GM12891 (cell line): ENCODE data around the gene ETNK1.
A peak's percentile ranks its signal among the peaks of the same experiment; 100 is the strongest.

Experiments
- DNase-seq: peaks from one replicate; pipeline ENCODE4 v3.0.0; 2011; ENCODE audit warnings: low spot score; ENCODE audit not compliant: insufficient read length
- FAIRE-seq: peaks from 2 replicates; lab custom pipeline; 2011; peaks lifted over from hg19 to GRCh38; lab: Jason Lieb, UNC
- PAX5 ChIP-seq: IDR thresholded peaks from 2 replicates; pipeline ENCODE4 v1.6.1; 2011; ENCODE audit warnings: low read length, moderate library complexity, mild to moderate bottlenecking; ENCODE audit not compliant: insufficient read depth, severe bottlenecking
- POLR2A ChIP-seq: IDR thresholded peaks from 2 replicates; pipeline ENCODE4 v1.6.1; 2011; ENCODE audit warnings: low read depth, low read length, control low read depth
- POLR2AphosphoS5 ChIP-seq: IDR thresholded peaks from 2 replicates; pipeline ENCODE4 v1.6.1; 2011; ENCODE audit warnings: low read depth, low read length, control low read depth
- POU2F2 ChIP-seq: IDR thresholded peaks from 2 replicates; pipeline ENCODE4 v1.6.1; 2011; ENCODE audit warnings: low read depth, mild to moderate bottlenecking, control low read depth, low read length, moderate library complexity
- SPI1 ChIP-seq: IDR thresholded peaks from 2 replicates; pipeline ENCODE4 v1.6.1; 2011; ENCODE audit warnings: low read depth, low read length, control low read depth
- TAF1 ChIP-seq: IDR thresholded peaks from 2 replicates; pipeline ENCODE4 v1.6.1; 2011; ENCODE audit warnings: low read depth, low read length, control low read depth

The ETNK1 gene

GRCh38 chr12:22702690-22703089 is 77.7 kb downstream of the ETNK1 start:
- no peak for DNase-seq
- TF ChIP-seq SPI1 (no peak), POLR2A (no peak), TAF1 (no peak), POU2F2 (no peak), POLR2AphosphoS5 (no peak), PAX5 (no peak)
- no peak for FAIRE-seq

DNA sequence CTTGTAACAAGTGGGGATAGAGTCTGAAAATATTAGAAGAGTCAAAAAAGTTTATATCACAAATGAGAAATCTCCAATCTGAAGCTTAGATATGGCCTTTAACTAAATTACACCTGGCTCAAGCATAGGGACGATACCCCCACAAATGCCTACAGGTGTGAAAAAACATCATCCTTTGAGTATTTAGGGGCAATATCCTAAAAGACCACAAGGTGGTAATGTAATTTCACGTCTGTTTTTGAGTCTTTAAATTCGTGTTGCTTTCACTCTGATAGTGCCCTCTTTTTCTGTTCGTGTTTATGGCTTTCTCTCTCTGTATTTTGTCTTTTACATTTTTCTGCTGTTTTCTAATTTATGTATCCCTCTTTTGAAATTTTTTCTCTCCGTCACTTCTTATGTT is 84.3 kb downstream of the ETNK1 start:
- no peak for TF ChIP-seq SPI1
- DNase-seq (peak; percentile 29), FAIRE-seq (peak; percentile 31)

GRCh38 chr12:22712083-22712482 is 87.1 kb downstream of the ETNK1 start:
- FAIRE-seq (no peak), DNase-seq (no peak)
- no peak for TF ChIP-seq TAF1
- TF ChIP-seq SPI1: no peak
- TF ChIP-seq POLR2A: no peak
- no peak for TF ChIP-seq POU2F2
- TF ChIP-seq POLR2AphosphoS5: no peak
- TF ChIP-seq PAX5: no peak

DNA sequence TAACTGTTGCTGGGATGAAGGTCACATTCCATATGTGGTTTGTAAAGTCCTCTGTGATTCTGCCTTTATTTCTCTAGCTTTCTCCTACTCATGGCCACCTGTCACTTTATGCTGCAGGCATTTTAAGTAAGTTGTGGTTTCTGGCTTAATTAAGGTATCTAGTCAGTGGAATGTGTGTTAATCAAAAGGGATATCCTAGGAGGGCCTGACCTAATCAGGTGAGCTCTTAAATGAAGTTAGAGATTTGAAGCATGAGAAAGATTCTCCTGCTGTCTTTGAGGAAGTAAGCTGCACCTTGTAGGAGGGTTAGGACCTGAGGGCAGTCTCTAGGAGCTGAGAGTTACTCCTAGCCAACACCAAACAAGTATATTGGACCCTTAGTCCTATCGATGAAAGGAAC is 90.3 kb downstream of the ETNK1 start:
- TF ChIP-seq POLR2A (no peak), POU2F2 (no peak), PAX5 (no peak), TAF1 (no peak), SPI1 (no peak), POLR2AphosphoS5 (no peak)
- FAIRE-seq: no peak
- no peak for DNase-seq

- FAIRE-seq (no peak), DNase-seq (no peak)
- no peak for TF ChIP-seq SPI1
- no peak for TF ChIP-seq POU2F2
- no peak for TF ChIP-seq PAX5
- TF ChIP-seq POLR2A: no peak
- TF ChIP-seq TAF1: no peak
- no peak for TF ChIP-seq POLR2AphosphoS5
Measured at GRCh38 chr12:22719745-22720144, 94.8 kb downstream of the ETNK1 start.

GRCh38 chr12:22722081-22722480 is 97.1 kb downstream of the ETNK1 start:
- TF ChIP-seq POU2F2: no peak
- TF ChIP-seq SPI1: no peak
- no peak for TF ChIP-seq POLR2AphosphoS5
- no peak for TF ChIP-seq TAF1
- TF ChIP-seq PAX5: no peak
- TF ChIP-seq POLR2A: no peak
- DNase-seq (no peak), FAIRE-seq (no peak)

GRCh38 chr12:22722779-22723178 is 97.8 kb downstream of the ETNK1 start:
- DNase-seq: no peak
- no peak for FAIRE-seq
- TF ChIP-seq PAX5: no peak
- TF ChIP-seq TAF1: no peak
- TF ChIP-seq POLR2A: no peak
- no peak for TF ChIP-seq POLR2AphosphoS5
- TF ChIP-seq POU2F2: no peak
- TF ChIP-seq SPI1: no peak

DNA sequence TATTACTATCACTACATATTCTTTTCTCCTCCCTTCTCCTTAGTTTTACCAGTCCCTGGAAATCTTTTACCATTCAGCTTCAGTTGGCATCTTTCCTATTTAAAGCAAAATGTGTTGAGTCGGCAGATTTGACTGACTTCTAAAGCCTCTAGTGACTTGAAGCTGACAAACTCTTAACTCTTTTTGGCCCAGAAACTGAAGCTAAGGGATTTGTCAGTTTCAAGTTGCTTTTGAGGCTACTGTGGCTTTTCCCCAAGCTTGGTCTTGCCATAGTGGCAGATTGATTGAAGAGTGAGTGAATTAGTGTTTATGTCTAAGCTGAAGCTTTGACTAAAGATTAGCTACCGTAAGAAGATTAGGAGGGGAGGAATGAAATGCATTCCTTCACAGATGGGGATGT is 104.0 kb downstream of the ETNK1 start:
- FAIRE-seq: no peak
- DNase-seq: no peak
- TF ChIP-seq POLR2A (no peak), PAX5 (no peak), TAF1 (no peak), POLR2AphosphoS5 (no peak), SPI1 (no peak), POU2F2 (no peak)

GRCh38 chr12:22729431-22729956 is 104.5 kb downstream of the ETNK1 start:
- DNase-seq (no peak), FAIRE-seq (no peak)
- TF ChIP-seq TAF1 (no peak), PAX5 (no peak), POLR2A (no peak), POLR2AphosphoS5 (no peak), SPI1 (no peak), POU2F2 (no peak)

DNA sequence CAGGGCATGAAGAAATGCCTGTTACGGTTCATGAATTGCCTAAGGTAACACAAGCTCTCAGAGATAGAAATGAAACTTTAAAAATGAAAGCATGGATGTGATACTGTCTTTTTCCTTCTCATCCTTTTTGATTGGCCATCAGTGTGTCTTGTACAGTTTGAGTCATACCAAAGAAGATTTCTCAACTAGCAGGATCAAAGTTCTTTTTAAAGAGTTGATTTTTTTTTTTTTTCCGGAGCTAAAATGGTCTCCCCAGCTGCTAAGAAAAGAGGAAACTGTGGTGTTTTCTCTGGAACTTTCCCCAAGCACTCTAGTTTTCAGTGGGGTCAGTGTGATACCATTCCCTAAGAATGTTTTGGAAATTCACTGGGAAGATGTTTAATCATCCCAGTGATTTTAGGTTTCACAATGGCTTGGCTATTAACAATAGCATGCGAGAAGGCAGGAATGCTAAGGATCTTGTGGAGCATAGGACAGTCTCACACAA is 105.0 kb downstream of the ETNK1 start:
- no peak for FAIRE-seq
- DNase-seq: no peak
- TF ChIP-seq POU2F2 (no peak), POLR2A (no peak), PAX5 (no peak), POLR2AphosphoS5 (no peak), SPI1 (no peak), TAF1 (no peak)
